Endothelial cell (in vitro differentiated cells): ENCODE measurements around the gene POLR1D. TPM values are rescaled to one million over a fixed set of nuclear protein-coding genes. Genes with fewer than 3 reads are reported as not detected.

Experiments
- DNase-seq: peaks from one replicate; pipeline ENCODE4 v3.0.0; 2021; ENCODE audit warnings: low spot score
- H3K27ac Mint-ChIP-seq: one replicate; pipeline ENCODE4 v1.8.0; 2021; ENCODE audit warnings: mixed read lengths, inconsistent platforms; ENCODE audit not compliant: unreplicated experiment
- H3K27me3 Mint-ChIP-seq: one replicate; pipeline ENCODE4 v1.8.0; 2021; ENCODE audit warnings: mild to moderate bottlenecking, moderate library complexity, mixed read lengths, inconsistent platforms; ENCODE audit not compliant: unreplicated experiment
- H3K36me3 Mint-ChIP-seq: one replicate; pipeline ENCODE4 v1.8.0; 2021; ENCODE audit warnings: mild to moderate bottlenecking, low read depth, mixed read lengths, inconsistent platforms; ENCODE audit not compliant: unreplicated experiment
- H3K4me1 Mint-ChIP-seq: one replicate; pipeline ENCODE4 v1.8.0; 2021; ENCODE audit warnings: mild to moderate bottlenecking, mixed read lengths, inconsistent platforms; ENCODE audit not compliant: unreplicated experiment
- H3K4me3 Mint-ChIP-seq: one replicate; pipeline ENCODE4 v1.8.0; 2021; ENCODE audit warnings: mild to moderate bottlenecking, mixed read lengths, inconsistent platforms; ENCODE audit not compliant: unreplicated experiment
- H3K9me3 Mint-ChIP-seq: one replicate; pipeline ENCODE4 v1.8.0; 2021; ENCODE audit warnings: mixed read lengths, inconsistent platforms; ENCODE audit not compliant: unreplicated experiment
- total RNA-seq: library from RNA; stranded (reverse); fragmentation: NEBNext Ultra II Directional; extraction: Animal tissue kit (Norgen Biotek cat#: 25700); gene quantifications from one replicate; pipeline ENCODE4 v1.2.1, GENCODE V29; 2021; ENCODE audit not compliant: unreplicated experiment
- TF ChIP-seq, protein P1 (sequence below): fragments of 200-600 bp; sonication (generic); IDR thresholded peaks from one replicate; pipeline ENCODE4 v1.5.0; 2021; ENCODE audit warnings: antibody characterized with exemption; ENCODE audit not compliant: unreplicated experiment

Gene POLR1D
- total RNA-seq, 1 donor from 2014 or later, result 167 TPM

DNA sequence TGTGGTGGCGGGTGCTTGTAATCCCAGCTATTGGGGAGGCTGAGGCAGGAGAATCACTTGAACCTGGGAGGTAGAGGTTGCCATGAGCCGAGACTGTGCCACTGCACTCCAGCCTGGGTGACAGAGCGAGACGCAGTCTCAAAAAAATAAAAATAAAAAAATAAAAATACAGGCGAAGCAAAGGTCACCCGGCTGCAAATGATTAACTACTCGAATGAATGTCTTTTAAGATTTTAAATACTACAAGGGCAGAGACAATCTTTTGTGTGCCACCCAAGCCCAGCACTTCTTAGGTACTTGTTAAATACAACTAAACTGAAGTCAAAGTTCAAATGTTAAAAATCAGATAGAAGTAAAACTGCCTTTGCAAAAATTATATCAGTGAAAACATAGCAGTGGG, 8.1 kb upstream of the POLR1D start:
- H3K27ac Mint-ChIP-seq, result no peak overlapping the region
- H3K27me3 Mint-ChIP-seq, result peaks cover 7% of the 10 kb centered on the region
- peaks cover 5% of the 10 kb centered on the region for H3K36me3 Mint-ChIP-seq
- H3K4me1 Mint-ChIP-seq, result peaks cover 19% of the 10 kb centered on the region
- TF ChIP-seq, protein P1, sequence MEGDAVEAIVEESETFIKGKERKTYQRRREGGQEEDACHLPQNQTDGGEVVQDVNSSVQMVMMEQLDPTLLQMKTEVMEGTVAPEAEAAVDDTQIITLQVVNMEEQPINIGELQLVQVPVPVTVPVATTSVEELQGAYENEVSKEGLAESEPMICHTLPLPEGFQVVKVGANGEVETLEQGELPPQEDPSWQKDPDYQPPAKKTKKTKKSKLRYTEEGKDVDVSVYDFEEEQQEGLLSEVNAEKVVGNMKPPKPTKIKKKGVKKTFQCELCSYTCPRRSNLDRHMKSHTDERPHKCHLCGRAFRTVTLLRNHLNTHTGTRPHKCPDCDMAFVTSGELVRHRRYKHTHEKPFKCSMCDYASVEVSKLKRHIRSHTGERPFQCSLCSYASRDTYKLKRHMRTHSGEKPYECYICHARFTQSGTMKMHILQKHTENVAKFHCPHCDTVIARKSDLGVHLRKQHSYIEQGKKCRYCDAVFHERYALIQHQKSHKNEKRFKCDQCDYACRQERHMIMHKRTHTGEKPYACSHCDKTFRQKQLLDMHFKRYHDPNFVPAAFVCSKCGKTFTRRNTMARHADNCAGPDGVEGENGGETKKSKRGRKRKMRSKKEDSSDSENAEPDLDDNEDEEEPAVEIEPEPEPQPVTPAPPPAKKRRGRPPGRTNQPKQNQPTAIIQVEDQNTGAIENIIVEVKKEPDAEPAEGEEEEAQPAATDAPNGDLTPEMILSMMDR, result no peak
- H3K9me3 Mint-ChIP-seq, result no peaks in the 10 kb centered on the region
- DNase-seq, result no peak
- H3K4me3 Mint-ChIP-seq, result no peak overlapping the region

DNA sequence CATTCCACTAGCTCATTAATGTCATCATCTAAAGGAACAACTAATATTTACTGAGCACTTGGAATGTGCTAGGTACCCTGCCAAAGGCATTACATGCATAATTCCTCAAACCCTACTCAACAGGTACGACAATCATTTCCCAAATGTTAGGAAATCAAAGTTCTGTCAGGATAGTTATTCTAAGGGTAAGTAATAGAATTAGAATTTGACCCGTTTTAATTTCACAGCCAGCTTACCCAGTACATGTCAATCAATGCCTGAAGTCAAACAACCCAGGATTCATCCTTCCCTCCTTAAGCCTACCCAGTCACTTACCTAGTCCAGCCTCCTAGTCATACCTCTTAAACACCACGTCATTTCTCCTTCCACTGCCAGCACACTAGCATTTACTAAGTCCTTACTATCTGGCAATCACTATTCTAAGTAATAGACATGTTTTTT, 3.8 kb upstream of the POLR1D start:
- H3K4me1 Mint-ChIP-seq, result peaks cover 35% of the 10 kb centered on the region
- TF ChIP-seq, protein P1, result no peak
- H3K27ac Mint-ChIP-seq, result no peak overlapping the region
- no peak for DNase-seq
- peak overlapping the region; percentile 54 for H3K4me3 Mint-ChIP-seq
- H3K27me3 Mint-ChIP-seq, result peaks cover 20% of the 10 kb centered on the region
- peaks cover 8% of the 10 kb centered on the region for H3K36me3 Mint-ChIP-seq
- no peaks in the 10 kb centered on the region for H3K9me3 Mint-ChIP-seq

DNA sequence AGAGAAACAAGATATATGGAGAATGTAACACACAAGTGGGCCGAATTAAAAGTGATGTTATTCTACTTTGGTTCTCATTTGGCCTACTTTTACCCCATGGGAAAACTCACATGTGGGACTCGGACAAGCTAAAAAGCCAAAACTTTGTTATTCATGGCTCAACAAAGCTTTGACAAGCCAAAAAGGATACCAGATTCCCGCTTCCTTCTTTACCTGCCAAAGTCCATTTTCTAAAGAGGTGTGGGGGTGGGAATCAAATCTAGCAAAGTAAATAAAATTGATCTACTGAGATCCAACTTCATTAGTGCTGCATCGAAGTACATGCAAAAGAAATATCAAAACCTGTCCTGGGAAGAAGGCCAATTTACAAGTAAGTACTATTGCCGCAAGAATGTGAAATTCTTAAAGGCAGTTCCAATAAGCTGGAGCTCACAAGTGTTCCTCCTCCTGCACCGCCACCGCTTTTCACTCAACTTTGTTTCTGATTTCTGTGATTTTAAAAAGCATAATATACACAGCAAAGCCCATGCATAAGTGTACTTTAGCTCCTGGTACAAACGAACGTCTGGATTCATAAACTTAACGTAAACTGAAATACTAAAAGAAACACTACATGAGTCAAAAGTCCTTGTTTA, 2.5 kb upstream of the POLR1D start:
- H3K27ac Mint-ChIP-seq, result peak overlapping the region; percentile 85
- peaks cover 41% of the 10 kb centered on the region for H3K4me1 Mint-ChIP-seq
- peaks cover 21% of the 10 kb centered on the region for H3K27me3 Mint-ChIP-seq
- H3K4me3 Mint-ChIP-seq, result peak overlapping the region; percentile 98
- TF ChIP-seq, protein P1, result no peak
- no peaks in the 10 kb centered on the region for H3K9me3 Mint-ChIP-seq
- peaks cover 13% of the 10 kb centered on the region for H3K36me3 Mint-ChIP-seq
- no peak for DNase-seq

DNA sequence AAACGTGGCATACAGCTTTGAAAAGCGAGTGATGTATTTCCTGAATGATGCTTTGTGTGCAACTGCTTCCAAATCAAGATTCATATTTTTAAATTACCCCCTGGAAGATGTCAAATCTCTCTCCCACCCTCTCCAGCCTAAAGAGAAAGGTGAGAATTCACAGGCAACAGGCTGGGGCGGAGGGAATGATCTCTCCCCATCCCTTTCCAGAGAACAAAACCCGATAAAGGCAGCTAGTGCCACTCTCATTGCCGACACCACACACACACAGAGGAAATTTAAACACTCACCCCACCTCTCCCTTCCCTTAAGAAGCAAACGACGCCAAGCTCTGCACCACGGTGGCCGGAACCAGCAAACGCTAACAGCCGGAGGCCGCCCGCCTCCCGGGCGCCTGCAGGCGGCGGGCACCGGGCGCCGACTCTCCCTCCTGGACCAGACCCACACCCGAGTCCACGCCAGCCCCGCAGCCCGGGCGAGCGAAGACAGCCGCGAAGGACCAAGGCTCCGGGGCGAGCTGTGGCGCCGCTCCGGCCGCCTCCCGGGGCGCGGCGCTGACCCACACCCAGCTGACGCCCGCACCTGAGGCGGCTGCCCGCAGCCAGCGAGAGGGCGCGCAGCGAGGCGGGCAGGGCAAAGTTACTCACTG, 1.8 kb upstream of the POLR1D start:
- peak overlapping the region; percentile 98 for H3K4me3 Mint-ChIP-seq
- peaks cover 11% of the 10 kb centered on the region for H3K36me3 Mint-ChIP-seq
- H3K4me1 Mint-ChIP-seq, result peaks cover 43% of the 10 kb centered on the region
- peaks cover 20% of the 10 kb centered on the region for H3K27me3 Mint-ChIP-seq
- H3K27ac Mint-ChIP-seq, result peak overlapping the region; percentile 85
- no peaks in the 10 kb centered on the region for H3K9me3 Mint-ChIP-seq
- TF ChIP-seq, protein P1, result no peak
- DNase-seq, result peak; percentile 57

DNA sequence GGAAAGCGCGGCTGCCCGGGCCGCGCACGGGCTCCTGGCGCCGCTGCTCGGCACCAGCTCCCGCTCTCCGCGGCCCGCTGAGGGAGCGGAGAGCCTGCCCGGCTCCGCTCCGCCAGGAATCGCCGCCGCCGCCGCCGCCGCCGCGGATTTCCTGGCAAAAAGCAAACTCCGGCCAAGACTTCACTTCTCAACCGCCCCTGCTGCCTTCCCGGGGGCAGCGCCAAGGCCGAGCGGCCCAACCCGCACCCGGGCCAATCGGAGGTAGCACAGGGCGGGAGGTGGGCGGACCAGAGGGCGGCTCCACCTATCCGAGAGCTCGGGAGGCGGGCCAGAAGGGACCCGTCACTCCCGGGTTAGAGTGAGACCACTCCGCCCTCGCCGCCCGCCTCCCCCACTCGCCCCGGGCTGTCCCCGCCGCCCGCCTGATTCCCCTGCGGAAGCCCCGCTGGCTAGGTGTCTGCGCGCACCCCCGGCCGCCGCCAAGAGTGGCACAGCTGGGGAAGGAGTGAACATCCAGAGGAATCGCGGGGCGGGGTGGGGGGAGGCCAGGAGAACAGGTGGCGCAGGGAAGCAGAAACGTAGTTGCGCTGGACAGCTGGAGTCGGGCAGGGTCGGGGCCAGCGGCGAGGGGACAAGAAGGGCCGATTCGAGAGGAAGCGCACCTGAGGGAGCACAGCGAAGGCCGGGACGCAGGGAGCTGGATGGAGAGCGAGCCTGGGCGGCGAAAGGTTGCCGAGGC, 1.1 kb upstream of the POLR1D start, which contains the start of gene LNX2:
LNX2 (minus strand) TSS at position 153 of the 739 bp plus-strand sequence. CDS start 38,826 bp downstream, outside the sequence.
- peak within 1 kb of the TSS; percentile 88 for H3K27ac Mint-ChIP-seq
- TF ChIP-seq, protein P1, result no peak
- H3K9me3 Mint-ChIP-seq, result no peaks in the 10 kb centered on the region
- H3K4me1 Mint-ChIP-seq, result peaks cover 50% of the 10 kb centered on the region
- DNase-seq, result peak; percentile 99
- peaks cover 19% of the 10 kb centered on the region for H3K27me3 Mint-ChIP-seq
- peak within 1 kb of the TSS; percentile 98 for H3K4me3 Mint-ChIP-seq
- peaks cover 12% of the 10 kb centered on the region for H3K36me3 Mint-ChIP-seq
